Right atrium auricular region (tissue), 2 donors: ENCODE measurements around the gene FSCN2. TPM values are rescaled to one million over a fixed set of nuclear protein-coding genes. Genes with fewer than 3 reads are reported as not detected.

Source experiments
- DNase-seq: peaks from one replicate; pipeline ENCODE4 v3.0.0-alpha.2; 2019; ENCODE audit warnings: low spot score
- H3K27ac ChIP-seq, 2 donors: fragments of 200-600 bp; sonication (generic); 1 replicate in 1 of 2; 2 replicates in 1 of 2; pipeline ENCODE4 v1.5.1; 2016 to 2019
- H3K27me3 ChIP-seq, 2 donors: fragments of 200-600 bp; sonication (generic); one replicate each; pipeline versions ENCODE4 v1.5.1 to v1.6.0; 2017 to 2019
- H3K36me3 ChIP-seq: fragments of 200-600 bp; sonication (generic); one replicate; pipeline ENCODE4 v1.5.1; 2016
- H3K4me1 ChIP-seq, 2 donors: fragments of 200-600 bp; sonication (generic); one replicate each; pipeline versions ENCODE4 v1.5.1 to v1.6.0; 2017 to 2019
- H3K4me3 ChIP-seq, 2 donors: fragments of 200-600 bp; sonication (generic); 1 replicate in 1 of 2; 2 replicates in 1 of 2; pipeline ENCODE4 v1.5.1; 2017 to 2019; ENCODE audit warnings: mild to moderate bottlenecking in 1 of 2, moderate library complexity in 1 of 2
- H3K9me3 ChIP-seq, 2 donors: fragments of 200-600 bp; sonication (generic); one replicate each; pipeline ENCODE4 v1.5.1; 2019
- total RNA-seq, 2 donors: library from RNA; depleted of rRNA; stranded (reverse); fragments of >200 nt; gene quantifications; one replicate each; pipeline ENCODE4 v1.1.0, GENCODE V29; 2016
- TF ChIP-seq, protein P1 (sequence below), 2 donors: fragments of 200-600 bp; sonication (generic); IDR thresholded peaks; one replicate each; pipeline ENCODE4 v1.5.1; 2019; ENCODE audit warnings: antibody characterized with exemption in 2 of 2

FSCN2 gene
- total RNA-seq, 2 donors from 2014 or later, result 0.63 to 0.74 TPM

GRCh38 chr17:81564778-81565177, 36.6 kb downstream of the FSCN2 start:
- Histone ChIP-seq H3K36me3 (peaks cover 83% of the 10 kb centered on the region), H3K9me3 (no peaks in the 10 kb centered on the region), H3K4me1 (peaks cover 0 to 29% of the 10 kb centered on the region in 2 donors), H3K27ac (no peak overlapping the region), H3K27me3 (no peaks in the 10 kb centered on the region), H3K4me3 (no peak overlapping the region)
- DNase-seq, result no peak
- TF ChIP-seq, protein P1, sequence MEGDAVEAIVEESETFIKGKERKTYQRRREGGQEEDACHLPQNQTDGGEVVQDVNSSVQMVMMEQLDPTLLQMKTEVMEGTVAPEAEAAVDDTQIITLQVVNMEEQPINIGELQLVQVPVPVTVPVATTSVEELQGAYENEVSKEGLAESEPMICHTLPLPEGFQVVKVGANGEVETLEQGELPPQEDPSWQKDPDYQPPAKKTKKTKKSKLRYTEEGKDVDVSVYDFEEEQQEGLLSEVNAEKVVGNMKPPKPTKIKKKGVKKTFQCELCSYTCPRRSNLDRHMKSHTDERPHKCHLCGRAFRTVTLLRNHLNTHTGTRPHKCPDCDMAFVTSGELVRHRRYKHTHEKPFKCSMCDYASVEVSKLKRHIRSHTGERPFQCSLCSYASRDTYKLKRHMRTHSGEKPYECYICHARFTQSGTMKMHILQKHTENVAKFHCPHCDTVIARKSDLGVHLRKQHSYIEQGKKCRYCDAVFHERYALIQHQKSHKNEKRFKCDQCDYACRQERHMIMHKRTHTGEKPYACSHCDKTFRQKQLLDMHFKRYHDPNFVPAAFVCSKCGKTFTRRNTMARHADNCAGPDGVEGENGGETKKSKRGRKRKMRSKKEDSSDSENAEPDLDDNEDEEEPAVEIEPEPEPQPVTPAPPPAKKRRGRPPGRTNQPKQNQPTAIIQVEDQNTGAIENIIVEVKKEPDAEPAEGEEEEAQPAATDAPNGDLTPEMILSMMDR (IDR thresholded peaks at IDR 0.05), result no peak

GRCh38 chr17:81565231-81565630, 37.1 kb downstream of the FSCN2 start:
- peak overlapping the region in 1 of 2 donors; percentile 80 for H3K27ac ChIP-seq
- H3K4me3 ChIP-seq, result no peak overlapping the region
- H3K36me3 ChIP-seq, result peaks cover 83% of the 10 kb centered on the region
- peaks cover 0 to 29% of the 10 kb centered on the region in 2 donors for H3K4me1 ChIP-seq
- TF ChIP-seq, protein P1 (IDR thresholded peaks at IDR 0.05), result no peak
- no peak for DNase-seq
- no peaks in the 10 kb centered on the region for H3K27me3 ChIP-seq
- no peaks in the 10 kb centered on the region for H3K9me3 ChIP-seq

DNA sequence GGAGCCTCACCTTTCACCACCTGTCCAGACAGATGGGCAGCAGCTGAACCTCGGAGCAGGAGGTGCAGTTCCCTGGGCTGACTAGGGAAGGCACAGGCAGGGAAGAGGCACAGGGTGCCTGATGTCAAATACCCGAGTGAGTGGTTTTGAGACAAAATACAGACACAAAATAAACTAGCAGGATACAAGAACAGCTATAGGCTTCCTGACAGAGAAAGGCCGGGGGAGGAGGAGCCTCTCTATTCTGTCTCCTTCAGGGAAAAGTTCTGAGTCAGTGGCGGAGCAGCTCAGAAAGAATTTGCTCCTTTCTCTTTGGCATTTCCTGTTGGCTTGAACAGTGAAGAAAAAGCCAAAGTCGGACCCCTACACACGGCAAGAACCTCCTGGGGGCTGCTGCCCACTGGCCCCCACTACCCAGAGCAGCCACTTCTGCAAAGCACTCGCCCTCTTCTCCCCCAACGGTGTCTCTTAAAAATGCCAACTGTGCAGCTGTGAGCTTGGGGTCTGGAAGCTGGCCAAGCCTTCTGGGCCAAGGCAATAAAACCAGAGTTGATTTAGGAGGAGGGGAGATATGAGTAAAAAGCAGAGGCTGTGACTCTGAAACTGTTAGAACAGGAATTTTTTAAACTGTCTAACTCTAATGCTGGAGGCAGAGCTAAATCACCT, 38.4 kb downstream of the FSCN2 start:
- TF ChIP-seq, protein P1 (IDR thresholded peaks at IDR 0.05), result no peak
- peaks cover 83% of the 10 kb centered on the region for H3K36me3 ChIP-seq
- peaks cover 0 to 29% of the 10 kb centered on the region in 2 donors for H3K4me1 ChIP-seq

DNA sequence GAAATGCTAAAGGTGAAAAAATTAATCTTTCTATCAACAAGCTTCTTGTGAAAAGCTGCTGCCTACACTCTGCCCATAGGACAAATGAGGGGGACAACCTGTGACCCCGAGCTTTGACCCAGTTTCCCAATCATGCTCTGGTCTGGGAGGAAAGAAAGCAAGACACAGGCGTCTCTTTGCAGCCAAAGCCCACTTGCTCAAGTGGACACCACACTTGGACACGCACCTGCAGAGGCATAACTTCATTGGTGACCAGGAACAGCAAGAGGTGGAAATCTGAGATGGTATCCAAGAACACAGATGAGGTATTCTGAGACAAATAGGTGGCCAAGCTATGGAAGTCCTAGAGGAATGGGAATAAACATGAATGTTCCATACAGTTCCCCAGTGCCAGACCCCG, 39.0 kb downstream of the FSCN2 start:
- H3K4me1 ChIP-seq, result peaks cover 0 to 29% of the 10 kb centered on the region in 2 donors
- H3K36me3 ChIP-seq, result peaks cover 82% of the 10 kb centered on the region
- no peaks in the 10 kb centered on the region for H3K9me3 ChIP-seq
- no peak for DNase-seq
- TF ChIP-seq, protein P1 (IDR thresholded peaks at IDR 0.05), result no peak
- H3K27me3 ChIP-seq, result no peaks in the 10 kb centered on the region
- H3K4me3 ChIP-seq, result no peak overlapping the region
- H3K27ac ChIP-seq, result peak overlapping the region; percentile 33 to 80

More for the DNA sequence above, 38.4 kb downstream of the FSCN2 start:
- Histone ChIP-seq H3K27me3 (no peaks in the 10 kb centered on the region), H3K4me3 (no peak overlapping the region), H3K9me3 (no peaks in the 10 kb centered on the region), H3K27ac (peak overlapping the region; percentile 33 to 80)
- DNase-seq, result peak; percentile 79

GRCh38 chr17:81568416-81568815, 40.2 kb downstream of the FSCN2 start:
- Histone ChIP-seq H3K9me3 (no peaks in the 10 kb centered on the region), H3K27ac (peak overlapping the region in 1 of 2 donors; percentile 80), H3K4me1 (peaks cover 0 to 29% of the 10 kb centered on the region in 2 donors), H3K27me3 (no peaks in the 10 kb centered on the region), H3K4me3 (no peak overlapping the region), H3K36me3 (peaks cover 69% of the 10 kb centered on the region)
- no peak for DNase-seq
- TF ChIP-seq, protein P1 (IDR thresholded peaks at IDR 0.05), result no peak
